ENCODE results near the gene SH3RF1. TPM values are rescaled to one million over a fixed set of nuclear protein-coding genes. Genes with fewer than 3 reads are reported as not detected.
"Not testable (repeated sequence)": the region's sequence is repeated elsewhere in the genome, so short reads cannot be mapped to it uniquely, and the experiment has no call there.

Gene SH3RF1
- total RNA-seq, 1 donor from 2014 or later, result 46.0 TPM

- DNase-seq (ENCODE audit: low spot score), result no peak
These were observed 44.2 kb downstream of the SH3RF1 start for GRCh38 chr4:169226565-169226964.

DNA sequence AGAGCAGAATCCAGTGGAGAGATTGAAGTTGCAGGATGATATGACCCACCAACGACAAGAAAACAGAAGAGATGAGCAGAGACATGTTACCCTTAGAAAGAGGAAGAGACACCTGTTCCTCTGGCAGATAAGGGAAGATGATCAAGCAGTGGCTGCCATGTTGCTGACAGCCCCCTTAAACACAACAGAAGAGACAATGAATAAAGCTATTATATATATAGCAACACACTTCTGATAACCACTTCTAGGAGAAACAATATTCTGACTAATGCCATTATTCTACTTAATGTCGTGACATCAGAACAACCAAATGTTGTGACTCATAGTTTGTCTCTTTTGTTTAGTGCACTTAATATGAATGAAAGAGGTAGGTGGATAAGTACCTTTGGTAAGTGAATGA, 44.9 kb downstream of the SH3RF1 start:
- DNase-seq (ENCODE audit: low spot score), result no peak

DNA sequence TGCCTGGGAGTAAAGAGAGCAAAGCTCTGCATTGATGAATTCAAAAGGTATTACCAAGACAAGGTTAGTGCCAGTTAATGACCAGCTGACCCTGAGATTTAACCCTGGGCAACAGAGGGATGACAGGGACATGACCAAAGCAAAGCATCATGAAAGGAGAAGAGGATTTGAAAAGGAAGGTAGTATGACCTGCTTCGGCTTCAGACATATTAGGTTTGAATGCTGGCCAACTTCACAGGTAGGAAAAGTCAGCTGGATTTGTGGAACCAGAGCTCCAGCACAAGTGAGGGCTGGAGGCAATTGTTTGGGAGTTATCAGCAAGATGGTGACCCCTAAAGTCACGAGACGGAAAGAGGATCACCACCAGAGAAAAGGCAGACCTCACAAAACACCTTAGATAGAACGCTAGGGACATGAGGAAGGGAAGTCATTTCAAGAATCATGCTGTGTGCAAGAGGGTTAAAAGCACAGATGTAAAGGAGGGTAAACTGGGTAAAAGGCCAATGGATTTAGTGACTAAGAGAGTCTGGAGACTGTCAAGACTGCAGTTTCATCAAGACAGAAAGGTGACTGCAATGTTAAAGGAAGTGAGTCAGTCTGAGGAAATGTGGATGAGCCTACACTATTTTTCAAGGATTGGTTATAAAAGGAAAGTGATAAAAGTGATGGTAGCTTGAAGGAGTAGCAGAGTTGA, 45.6 kb downstream of the SH3RF1 start:
- no peak for DNase-seq (ENCODE audit: low spot score)

- no peak for DNase-seq (ENCODE audit: low spot score)
These were observed 48.0 kb downstream of the SH3RF1 start for GRCh38 chr4:169222761-169223160.

DNA sequence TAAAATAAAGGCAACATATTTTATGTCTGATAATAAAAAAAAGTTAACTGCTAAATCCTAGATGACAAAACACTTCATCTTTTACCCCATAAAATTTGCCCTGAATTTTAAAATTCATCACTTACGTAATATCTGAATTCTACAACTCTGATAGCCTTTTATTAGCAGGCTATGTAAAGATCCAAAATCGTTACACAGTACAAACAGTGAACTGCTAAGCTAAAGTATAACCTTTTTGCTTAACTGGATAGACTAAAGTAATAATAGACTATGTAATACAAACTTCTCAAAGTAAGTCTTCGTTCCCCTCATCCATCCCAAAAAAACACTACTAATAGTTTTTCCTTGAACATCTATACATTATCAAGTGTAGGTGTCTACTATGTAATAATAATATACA, 49.1 kb downstream of the SH3RF1 start:
- DNase-seq (ENCODE audit: low spot score), result no peak

DNA sequence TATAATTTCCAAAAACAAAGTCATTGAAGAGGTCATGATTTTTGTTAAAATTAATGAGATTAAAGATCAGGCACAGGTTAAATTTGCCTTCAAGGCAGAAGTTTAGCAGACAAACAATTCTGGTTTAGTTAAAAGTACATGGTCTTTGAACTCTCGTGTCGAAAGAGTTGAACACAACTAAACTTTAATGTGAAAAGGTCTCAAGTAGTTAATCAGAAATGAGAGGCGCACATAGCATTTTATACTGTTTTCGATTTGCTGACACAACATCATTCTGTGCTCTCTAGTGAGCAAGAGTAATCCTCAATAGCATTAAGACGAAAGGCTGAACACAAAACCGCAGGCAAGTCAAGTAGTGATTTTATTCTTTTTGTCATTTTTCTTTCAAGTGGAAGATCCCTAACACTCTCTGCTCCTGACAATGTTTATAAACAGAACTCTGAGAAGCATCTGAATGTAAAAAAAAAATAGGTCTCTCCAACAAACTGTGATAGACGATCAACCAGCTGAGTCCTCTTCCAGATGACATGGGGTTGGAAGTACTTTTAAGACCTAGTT, 49.8 kb downstream of the SH3RF1 start:
- DNase-seq (ENCODE audit: low spot score), result no peak

DNA sequence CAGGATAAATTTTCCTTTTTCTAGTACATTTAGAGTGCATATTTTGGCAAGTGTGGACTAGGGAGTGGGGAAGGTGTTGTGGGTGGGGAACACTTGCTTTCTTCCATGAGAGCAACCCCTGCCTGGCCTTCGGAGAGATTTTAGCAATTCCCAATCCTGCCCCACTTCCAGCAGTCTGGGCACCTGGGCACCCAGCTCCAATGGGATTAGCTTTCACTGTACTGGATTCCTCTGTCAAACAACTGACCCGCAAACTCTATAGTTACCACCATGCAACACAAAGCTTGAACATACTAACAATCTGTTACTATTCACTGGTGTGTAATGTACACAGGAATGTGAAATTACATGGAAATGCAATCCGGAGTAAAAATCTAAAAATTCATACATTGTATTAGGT, 50.3 kb downstream of the SH3RF1 start:
- DNase-seq (ENCODE audit: low spot score), result no peak

- DNase-seq (ENCODE audit: low spot score), result no peak
These were observed 51.3 kb downstream of the SH3RF1 start for GRCh38 chr4:169219440-169219839.

DNA sequence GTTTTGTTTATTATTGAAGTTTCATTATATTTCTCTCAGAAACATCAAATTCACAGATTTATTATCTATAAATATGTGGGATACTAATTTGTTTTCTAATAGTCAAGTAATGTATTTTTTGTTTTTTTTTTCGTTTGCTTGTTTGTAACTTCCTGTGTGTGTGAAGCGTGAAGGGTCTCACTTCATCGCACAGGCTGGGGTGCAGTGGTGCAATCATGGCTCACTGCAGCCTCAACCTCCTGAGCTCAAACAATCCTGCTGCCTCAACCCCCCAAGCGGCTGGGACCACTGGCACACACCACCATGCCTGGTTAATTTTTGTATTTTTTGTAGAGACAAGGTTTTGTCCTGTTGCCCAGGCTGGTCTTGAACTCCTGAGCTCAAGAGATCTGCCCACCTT, 55.1 kb downstream of the SH3RF1 start:
- DNase-seq (ENCODE audit: low spot score), result no peak

GRCh38 chr4:169212981-169213380, 57.8 kb downstream of the SH3RF1 start:
- no peak for DNase-seq (ENCODE audit: low spot score)

DNA sequence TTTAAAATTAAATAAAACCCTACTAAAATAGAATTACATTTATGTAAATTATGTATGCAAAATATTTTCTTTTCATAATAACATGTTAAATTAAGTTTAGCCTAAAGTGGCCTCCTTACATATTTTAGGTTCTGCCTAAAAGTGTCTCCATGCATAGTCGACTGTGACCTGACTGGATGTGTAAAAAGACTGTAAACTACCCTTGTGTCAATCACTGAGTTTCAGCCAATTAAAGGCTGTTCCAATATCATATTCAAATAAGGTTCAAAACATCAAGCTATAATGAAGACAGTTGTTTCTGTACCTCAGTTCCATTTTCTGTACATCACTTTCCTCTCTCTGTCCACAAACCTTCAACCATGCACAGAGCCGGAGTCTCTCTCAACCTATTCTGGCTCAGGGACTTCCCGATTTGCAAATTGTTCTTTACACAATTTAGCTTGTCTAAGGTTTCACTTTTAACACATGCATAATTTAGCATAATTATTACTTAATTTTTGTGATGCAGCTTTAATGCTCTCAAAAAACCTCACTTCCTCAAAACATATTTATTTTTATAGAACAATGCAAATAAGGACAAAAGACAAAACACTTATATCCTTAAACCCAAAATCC, 60.1 kb downstream of the SH3RF1 start:
- no peak for DNase-seq (ENCODE audit: low spot score)

- no peak for DNase-seq (ENCODE audit: low spot score)
These were observed 61.3 kb downstream of the SH3RF1 start for GRCh38 chr4:169209388-169209883.

GRCh38 chr4:169208516-169208915, 62.2 kb downstream of the SH3RF1 start:
- DNase-seq (ENCODE audit: low spot score), result no peak

GRCh38 chr4:169208090-169208455, 62.7 kb downstream of the SH3RF1 start:
- DNase-seq (ENCODE audit: low spot score), result no peak

- no peak for DNase-seq (ENCODE audit: low spot score)
These were observed 63.2 kb downstream of the SH3RF1 start for GRCh38 chr4:169207436-169208089.

GRCh38 chr4:169205744-169206080, 65.0 kb downstream of the SH3RF1 start:
- DNase-seq (ENCODE audit: low spot score), result no peak

DNA sequence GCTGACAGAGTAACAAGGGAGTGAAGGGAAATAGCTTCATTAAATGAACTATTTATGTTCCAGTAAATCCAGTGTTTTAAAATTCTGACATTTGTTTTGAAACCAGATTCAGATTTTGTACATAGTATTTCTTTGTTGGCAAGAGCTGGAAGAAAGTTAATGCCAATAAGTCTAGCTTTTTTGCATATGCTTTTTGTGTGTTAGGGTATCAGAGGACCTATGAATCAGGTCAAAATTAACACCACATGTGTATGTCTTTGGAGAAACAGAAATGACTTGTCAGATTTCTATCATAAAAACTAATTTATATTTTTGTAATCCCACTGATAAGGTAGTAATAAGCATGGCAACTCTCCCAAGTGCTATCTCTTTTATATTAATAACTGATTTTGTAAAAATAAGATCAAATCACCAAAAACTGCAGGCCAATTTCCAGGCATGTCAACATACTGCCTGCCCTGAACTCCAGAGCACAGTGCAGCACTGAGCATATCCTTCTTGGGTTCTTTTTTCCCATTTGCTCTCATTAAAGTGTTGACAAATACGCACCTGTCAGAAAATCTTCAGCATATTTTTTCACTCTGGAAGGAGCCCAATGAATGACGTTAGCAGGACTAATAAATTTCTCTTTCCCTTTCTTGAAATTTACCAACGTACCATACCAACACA, 65.5 kb downstream of the SH3RF1 start:
- no peak for DNase-seq (ENCODE audit: low spot score)

- no peak for DNase-seq (ENCODE audit: low spot score)
These were observed 66.9 kb downstream of the SH3RF1 start for GRCh38 chr4:169203891-169204290.

DNA sequence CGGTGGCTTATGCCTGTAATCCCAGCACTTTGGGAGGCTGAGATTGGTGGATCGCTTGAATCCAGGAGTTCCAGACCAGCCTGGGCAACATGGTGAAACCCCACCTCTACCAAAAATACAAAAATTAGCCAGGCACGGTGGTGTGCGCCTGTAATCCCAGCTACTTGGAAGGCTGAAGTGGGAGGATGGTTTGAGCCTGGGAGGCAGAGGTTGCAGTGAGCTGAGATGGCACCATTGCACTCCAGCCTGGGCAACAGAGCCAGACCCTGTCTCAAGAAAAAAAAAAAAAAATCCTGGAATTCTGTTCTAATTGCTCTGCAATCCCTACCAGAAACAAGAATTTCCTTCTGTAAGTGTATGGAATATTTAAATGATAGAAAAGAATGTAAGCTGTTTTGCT, 67.5 kb downstream of the SH3RF1 start:
- not testable (repeated sequence) for DNase-seq (ENCODE audit: low spot score)

GRCh38 chr4:169202878-169203277, 67.9 kb downstream of the SH3RF1 start:
- no peak for DNase-seq (ENCODE audit: low spot score)

GRCh38 chr4:169202145-169202699, 68.5 kb downstream of the SH3RF1 start:
- no peak for DNase-seq (ENCODE audit: low spot score)

All from mucosa of gallbladder (tissue), 1 donor.